Stimulated activated CD8-positive, alpha-beta memory T cell treated with anti-CD3 and anti-CD28 coated beads, Interleukin-15, amount 100 ng/mL, for 48 hours (primary cell): ENCODE data around the gene TXNIP.

Source experiments
- DNase-seq, 2 donors: peaks; one replicate each; pipeline ENCODE4 v3.0.0-alpha.2; 2020; ENCODE audit warnings: low read depth in 2 of 2

The TXNIP gene

GRCh38 chr1:145963265-145964019, 32.9 kb downstream of the TXNIP start:
- DNase-seq: no peak

DNA sequence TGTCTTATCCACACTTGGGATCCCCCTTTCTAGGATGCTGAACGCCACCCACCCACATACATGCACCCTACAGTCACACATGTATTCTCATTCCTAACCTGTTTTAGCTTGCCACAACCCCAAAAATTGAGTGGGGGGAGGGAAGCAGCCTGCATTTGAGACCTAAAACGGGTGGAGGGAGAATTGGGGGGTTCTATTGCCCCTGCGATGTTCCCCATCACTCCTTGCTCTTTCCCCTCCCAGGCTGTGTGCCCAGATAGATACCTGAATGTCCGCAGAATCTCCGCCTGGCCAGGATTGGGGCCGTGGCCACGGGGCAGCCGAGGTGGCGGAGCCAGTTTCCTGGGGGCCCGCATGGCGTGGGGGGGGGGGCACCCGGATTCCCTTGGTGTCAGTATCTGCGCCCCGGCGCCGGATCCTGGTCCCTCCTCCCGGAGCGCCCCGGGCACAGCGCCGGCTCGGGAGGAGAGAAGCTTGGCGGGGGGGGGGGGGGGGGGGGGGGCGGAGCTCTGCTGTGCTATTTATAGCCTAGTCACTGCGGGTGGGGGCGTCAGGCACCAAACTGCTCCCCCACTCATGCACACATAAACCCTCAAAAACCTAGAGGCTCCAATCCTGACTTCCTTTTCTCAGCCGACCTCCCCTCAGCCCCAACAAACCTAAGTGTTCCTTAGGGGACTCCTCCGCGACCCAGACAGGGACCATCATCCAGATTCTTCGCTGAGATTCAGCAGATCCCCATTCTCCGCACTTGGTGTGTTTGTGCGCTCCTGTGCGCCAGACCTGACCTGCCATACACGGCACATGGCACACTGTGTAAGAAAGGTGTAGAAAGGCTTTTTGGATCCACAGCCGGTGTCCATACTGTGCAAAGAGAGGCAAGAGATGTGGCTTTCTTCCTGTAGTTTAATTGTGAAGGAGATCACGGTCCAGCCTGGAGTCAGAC, 33.9 kb downstream of the TXNIP start:
- DNase-seq: no peak

- DNase-seq: peak; percentile 49 to 55
These were observed 34.8 kb downstream of the TXNIP start for GRCh38 chr1:145961425-145962156.

DNA sequence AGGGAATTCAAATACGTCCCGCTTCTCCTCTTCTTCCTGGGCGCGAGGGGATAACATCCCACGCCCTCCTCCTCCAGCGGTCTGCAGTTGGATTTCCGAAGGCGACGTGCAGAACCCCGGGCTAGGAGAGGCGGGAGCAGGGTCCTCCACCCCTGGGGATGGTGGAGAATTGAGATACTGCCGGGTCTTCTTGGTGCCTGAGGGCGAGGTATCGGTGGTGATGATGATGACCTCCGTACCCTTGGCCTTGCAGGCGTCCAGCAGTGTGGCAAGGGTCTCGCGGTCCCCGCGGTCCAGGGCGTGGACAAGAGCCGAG, 35.3 kb downstream of the TXNIP start:
- DNase-seq: no peak

- peak; percentile 40 to 43 for DNase-seq
These were observed 35.8 kb downstream of the TXNIP start for GRCh38 chr1:145960468-145961108.

GRCh38 chr1:145959957-145960467, 36.4 kb downstream of the TXNIP start:
- DNase-seq: no peak

- DNase-seq: no peak
These were observed 37.0 kb downstream of the TXNIP start for GRCh38 chr1:145959333-145959732.

GRCh38 chr1:145958734-145959133, 37.6 kb downstream of the TXNIP start:
- DNase-seq: no peak

- DNase-seq: peak; percentile 91 to 92
These were observed 38.7 kb downstream of the TXNIP start, which contains the start of gene LIX1L for GRCh38 chr1:145957443-145958319. Gene LIX1L (minus strand): TSS chr1:145958017. CDS start chr1:145957927, 90 bp downstream.

DNA sequence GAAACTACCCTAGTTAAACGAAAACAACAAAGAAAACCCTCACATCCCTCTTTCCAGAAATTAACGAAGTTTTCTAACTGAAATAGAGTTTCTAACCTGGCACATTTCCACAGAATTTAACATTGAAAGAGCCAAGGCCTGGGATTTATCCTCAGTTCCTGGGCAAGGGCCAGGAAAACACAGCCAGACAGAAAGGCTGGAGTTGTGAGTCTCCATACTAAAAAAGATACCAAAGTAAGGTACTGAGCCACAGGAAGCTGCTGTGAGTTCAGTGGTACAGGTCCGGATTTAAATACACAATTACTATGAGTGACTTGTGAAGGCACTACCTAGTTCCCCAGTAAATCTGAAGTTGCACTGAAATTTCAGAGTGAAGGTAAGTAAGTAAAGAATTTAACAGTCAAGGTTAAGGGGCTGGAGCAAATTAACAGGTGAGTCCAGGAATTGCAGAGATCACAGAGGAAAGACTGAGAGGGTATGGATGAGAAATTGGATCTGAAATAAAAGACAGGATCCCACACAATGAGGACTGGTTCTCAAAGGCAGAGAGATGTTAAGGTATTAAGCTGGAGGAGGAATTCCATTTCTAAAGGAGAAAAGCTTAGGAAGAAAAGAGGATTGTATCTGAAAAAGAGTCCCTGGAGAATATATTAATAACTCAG, 39.5 kb downstream of the TXNIP start:
- no peak for DNase-seq

GRCh38 chr1:145956361-145956760, 40.0 kb downstream of the TXNIP start:
- no peak for DNase-seq

- no peak for DNase-seq
These were observed 40.9 kb downstream of the TXNIP start for GRCh38 chr1:145955436-145955835.

GRCh38 chr1:145953861-145954260, 42.5 kb downstream of the TXNIP start:
- DNase-seq: no peak

DNA sequence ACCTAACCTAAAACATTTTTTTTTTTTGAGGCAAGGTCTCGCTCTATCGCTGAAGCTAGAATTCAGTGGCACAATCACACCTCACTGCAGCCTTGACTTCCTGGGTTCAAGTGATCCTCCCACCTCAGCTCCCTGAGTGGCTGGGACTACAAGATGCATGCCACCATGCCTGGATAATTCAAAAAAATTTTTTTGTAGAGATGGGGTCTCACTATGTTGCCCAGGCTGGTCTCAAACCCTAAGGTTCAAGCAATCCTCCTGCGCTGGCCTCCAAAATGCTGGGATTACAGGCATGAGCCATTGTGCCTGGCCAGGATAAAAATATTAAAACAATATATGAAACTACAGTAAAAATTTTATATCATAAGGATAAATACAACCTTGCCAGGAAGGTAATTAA, 43.5 kb downstream of the TXNIP start:
- DNase-seq: no peak

DNA sequence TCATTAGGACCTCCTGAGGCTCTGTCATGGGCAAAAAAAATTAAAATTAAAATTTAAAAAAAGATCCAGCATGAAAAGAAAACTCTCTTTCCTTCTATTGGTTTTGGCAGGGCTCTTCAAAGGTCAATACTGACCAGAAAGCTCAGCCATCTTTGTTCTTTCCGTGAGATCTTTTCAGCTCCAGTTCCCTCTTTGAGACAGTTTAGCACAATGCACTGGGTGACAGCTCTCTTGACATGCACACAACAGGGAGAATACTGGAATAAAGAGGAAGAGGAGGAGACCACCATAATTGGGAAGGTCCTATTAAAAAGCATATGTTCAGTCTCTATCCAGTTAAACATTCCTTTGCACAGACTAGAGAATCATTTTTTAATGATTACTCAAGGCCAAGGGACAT, 44.9 kb downstream of the TXNIP start:
- no peak for DNase-seq

DNA sequence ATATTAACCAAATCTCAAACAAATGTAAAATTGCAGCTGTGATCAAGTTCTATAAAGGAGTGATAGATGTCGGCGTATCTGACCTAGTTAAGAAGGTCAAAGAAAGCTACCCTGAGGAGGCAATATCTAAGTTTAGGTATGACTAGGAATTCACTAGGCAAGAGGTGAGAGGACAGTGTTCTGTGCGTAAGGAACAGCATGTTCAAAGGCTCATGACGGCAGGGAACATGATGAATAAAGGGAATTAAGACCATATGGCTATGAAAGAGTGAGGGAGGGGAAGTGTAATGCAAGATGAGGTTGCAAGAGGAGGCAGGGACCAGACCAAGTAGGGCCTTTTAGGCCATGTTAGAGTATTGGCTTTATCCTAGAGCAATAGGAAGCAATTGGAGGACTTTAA, 47.2 kb downstream of the TXNIP start:
- DNase-seq: no peak

DNA sequence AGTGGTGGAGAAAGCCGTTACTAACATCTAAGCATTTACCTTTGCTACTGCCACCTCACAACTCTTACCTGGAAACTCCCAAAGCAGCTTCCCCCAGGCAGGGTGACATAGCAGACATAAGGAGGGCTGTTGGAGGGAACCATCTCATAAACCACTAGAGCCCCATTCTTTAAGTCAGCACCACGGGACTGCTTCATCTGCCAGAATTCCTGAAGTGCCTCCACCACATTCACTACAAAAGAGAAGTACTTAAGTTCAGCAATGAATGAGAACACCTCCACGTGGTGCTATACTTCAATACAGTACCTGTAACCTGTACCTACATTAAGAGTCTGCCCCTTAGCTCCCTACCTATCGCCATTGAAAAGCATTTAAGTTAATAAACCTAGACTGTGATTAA, 48.8 kb downstream of the TXNIP start:
- no peak for DNase-seq

DNA sequence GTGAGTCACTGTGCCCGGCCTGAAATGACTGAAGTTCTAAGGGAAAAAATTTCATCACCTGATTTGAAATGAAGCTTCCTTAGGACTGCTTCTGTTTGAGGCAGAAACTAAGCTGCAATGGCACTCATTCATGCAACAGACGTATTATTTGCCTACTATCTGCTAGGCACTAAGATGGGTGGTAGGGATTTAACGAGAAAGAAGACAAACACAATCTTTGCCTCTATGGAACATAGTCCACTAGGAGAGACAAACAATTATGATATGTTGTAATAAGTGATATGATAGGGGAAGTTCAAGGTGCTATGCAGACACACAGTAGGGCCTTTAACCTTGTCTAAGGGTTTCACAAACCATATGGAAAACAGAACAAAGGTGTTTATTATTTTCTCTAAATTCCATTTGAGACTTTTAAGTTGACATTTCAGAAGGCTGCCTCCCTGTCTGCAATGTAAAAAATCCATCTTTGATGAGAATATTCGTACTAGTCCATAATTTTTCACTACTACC, 49.8 kb downstream of the TXNIP start:
- no peak for DNase-seq

- DNase-seq: no peak
These were observed 51.8 kb downstream of the TXNIP start for GRCh38 chr1:145944532-145944931.

- no peak for DNase-seq
These were observed 53.5 kb downstream of the TXNIP start for GRCh38 chr1:145942871-145943270.
